Epidermal melanocyte (primary cell): ENCODE results near the gene SLF2.

Experiments
- DNase-seq: peaks from one replicate; pipeline ENCODE4 v3.0.0; 2011; ENCODE audit warnings: low spot score; ENCODE audit not compliant: insufficient read length

Gene SLF2, protein sequence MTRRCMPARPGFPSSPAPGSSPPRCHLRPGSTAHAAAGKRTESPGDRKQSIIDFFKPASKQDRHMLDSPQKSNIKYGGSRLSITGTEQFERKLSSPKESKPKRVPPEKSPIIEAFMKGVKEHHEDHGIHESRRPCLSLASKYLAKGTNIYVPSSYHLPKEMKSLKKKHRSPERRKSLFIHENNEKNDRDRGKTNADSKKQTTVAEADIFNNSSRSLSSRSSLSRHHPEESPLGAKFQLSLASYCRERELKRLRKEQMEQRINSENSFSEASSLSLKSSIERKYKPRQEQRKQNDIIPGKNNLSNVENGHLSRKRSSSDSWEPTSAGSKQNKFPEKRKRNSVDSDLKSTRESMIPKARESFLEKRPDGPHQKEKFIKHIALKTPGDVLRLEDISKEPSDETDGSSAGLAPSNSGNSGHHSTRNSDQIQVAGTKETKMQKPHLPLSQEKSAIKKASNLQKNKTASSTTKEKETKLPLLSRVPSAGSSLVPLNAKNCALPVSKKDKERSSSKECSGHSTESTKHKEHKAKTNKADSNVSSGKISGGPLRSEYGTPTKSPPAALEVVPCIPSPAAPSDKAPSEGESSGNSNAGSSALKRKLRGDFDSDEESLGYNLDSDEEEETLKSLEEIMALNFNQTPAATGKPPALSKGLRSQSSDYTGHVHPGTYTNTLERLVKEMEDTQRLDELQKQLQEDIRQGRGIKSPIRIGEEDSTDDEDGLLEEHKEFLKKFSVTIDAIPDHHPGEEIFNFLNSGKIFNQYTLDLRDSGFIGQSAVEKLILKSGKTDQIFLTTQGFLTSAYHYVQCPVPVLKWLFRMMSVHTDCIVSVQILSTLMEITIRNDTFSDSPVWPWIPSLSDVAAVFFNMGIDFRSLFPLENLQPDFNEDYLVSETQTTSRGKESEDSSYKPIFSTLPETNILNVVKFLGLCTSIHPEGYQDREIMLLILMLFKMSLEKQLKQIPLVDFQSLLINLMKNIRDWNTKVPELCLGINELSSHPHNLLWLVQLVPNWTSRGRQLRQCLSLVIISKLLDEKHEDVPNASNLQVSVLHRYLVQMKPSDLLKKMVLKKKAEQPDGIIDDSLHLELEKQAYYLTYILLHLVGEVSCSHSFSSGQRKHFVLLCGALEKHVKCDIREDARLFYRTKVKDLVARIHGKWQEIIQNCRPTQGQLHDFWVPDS

DNA sequence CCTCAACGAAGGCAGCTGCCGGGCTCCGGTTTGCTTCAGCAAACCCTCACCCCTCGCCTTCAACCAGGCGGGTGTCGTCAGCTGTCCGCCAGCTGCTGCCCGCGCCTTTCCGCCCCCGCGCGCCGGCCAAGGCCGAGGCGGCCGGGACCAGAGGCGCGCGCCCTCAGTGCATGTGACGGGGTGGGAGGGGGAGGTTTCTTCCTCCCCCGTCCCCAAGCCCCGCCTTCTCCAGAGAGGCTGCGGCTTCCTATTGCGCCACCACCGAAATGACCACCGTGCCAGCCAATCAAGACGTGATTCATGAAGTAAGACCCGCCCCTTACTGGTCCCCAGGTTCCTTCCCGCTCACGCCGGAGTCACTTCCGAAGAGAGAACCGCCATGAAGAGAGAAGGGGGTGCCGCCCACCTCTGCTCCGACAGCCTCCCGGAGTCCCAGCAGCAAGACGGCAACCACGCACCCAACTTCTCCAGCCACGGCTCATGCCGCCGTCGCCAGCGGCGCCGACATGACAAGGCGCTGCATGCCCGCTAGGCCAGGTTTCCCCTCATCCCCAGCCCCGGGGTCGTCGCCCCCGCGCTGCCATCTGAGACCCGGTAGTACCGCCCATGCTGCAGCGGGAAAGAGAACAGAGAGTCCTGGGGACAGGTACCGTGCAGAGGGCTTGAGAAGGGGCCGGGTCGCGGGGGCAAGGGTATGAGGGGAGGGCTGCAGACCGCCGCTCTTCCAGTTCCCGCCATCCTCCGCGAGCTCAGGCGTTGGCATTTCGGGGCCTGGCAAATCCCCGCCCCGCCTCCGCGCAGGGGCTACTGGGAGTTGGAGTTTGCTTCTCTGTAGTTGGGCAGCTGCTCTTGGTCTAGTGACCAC lies at the start of gene SLF2:
SLF2 (plus strand) TSS at position 359 of the 865 bp plus-strand sequence; CDS start at position 507, 148 bp downstream.
- DNase-seq, result peak; percentile 94

DNA sequence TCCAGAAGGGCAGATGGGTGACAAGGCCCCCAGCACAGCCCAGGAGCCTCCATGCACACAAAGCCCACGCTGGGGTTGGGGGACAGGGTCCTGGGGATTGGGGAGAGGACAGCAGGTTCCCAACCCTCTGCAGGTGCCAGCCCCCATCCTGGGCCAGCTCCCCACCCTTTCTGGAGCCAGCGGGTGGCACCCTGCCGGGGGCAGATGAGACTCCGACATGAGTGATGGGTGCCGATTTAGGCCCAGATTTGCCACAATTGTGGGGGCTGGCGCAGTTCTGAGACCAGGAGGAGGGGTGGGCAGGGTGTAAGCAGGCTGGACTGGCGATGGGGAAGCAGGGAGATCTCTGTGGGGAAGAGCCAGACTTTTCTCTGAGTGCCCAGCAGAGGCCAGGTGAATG lies 49.3 kb upstream of the SLF2 start:
- DNase-seq, result no peak

DNA sequence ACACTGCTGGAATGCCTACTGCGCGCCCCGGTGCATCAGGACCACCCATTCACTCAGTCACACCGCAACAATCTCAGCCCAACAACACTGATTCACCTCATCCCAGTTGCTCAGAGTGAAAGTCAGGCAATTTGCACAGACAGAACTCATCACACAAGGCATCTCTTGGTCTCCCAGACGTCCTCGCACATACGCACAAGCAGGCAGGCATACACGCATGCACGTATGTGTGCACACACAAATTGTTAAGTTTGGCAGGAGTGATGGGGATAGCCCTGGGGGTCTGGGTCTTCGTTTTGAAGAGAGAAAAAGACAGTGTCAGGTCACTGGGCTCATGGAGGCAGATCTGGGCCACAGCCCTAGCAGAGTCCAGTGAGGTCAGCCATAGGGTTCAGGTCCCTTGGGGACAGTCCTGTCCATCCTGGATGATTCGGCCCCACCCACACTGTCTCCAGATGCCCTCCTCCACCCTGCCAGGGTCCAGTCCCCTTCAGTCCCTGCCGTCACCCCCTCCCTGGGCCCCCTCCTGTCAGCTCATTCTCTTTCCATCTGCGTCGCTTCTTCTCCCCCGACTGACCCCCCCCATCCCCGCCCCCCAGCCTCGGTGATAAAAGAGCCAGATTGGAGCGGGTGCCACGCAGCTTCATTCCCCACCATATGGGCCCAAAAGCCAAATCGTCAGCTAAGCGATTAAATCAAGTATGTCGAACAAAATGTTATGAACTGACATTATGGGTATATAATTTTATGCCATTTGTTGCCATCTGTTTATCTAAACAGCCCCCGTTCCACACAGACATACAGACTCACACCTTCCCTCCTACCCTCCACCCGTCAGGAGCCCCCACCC lies 48.5 kb upstream of the SLF2 start:
- DNase-seq, result no peak

DNA sequence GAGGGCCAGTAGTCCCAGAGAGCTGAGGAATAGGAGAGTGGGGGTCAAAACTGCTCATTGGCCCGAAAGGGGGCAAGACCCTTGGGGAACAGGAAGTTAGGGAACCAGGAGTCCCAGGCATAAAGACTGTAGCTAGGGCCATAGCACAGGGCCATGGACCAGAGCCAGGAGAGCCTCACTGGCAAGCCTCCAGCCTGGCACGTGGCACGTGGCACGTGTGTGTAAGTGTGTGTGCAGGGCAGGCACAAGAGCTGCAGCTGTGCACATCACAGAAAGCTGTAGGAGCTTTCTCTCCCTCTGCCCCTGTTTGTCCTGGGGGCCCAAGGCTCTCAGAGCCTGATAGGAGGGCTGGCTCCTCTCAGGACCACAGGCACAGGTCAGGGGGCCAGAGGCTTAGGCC lies 47.8 kb upstream of the SLF2 start:
- DNase-seq, result no peak

DNA sequence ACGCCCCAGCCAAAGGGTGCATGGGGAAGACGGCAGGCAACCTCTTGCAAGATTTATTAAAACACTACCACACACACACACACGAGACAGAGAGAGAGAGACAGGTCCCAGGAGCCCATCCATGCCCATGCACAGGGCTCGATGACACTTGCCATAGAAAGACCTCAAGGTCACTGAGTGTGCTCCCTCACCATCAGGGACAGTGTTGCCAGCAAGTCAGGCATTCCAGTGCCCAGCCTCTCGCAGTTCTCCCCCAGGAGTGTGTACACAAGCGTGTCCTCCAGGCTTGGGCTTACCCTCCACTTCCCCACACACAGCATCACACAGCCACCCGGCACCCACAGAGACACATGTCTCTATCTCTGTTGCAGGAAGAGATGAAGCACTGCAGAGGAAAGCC lies 46.8 kb upstream of the SLF2 start:
- DNase-seq, result no peak

DNA sequence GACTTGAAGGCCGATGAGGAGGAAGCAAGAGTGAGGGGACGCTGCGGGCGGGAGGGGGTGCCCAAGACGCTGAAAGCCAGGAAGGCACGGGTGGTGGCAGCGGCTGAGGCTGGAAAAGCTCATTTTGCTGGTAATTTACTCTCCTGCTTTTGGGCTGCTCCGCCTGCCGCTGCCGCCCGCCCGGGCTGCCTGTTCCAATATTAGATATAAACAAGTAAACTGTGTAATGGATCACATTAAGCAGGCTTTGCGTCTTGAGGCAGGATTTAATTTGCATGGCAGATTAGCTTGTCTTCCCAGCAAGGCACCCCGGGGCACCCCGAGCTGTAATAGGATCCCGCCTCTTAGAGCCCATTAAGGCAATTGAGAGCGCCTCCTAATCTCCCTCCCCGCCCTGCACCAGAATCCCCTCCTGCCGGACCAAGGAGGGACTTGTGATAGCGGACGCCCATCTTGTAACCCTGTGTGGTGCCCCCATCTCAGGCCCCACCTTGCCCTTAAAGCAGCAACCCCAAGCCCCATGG lies 46.1 kb upstream of the SLF2 start:
- DNase-seq, result no peak

DNA sequence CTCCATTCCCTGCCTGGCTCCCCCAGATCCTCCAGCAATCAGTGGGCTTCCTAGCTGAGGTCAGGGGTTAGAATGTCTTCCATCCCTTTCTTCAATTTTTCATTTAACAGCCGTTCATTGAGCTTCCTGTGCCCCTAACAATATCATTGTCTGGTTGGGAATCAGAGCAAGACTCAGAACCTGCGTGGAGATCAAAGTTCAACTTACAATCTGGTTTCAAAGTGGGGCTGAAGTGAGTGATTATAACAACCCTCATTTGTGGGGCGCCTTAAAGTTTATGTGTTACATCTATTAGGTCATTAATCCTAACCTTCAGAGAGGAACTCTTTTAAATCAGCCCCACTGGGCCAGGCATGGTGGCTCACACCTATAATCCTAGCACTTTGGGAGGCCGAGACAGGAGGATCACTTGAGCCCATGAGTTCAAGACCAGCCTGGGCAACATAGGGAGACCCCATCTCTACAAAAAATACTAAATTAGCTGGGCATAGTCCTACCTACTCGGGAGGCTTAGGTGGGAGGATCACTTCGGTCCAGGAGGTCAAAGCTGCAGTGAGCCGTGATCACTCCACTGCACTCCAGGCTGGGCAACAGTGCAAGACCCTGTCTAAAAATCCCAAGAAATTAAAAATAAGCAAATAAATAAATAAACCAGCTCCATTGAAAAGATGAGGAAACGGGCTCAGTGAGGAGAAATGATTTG lies 45.4 kb upstream of the SLF2 start:
- DNase-seq, result no peak

DNA sequence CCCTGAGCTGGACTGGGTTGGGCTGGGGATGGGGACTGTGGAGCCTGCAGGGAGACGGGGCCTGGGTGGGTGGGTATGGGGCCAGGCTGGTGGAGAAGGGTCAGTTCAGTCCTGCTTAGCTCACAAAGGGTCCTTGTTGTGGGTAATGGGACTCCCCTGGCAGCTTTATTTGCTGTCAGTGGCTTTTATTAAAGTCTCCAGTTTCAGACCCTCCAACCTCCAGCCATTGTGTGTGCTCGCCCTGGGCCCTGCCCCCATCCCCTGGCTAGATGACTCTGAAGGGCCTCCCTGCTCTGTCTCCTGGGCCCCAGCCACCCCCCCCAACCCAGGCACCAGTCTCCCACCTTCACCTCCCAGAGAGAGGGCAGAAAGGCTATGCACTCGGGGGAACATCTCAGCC lies 44.4 kb upstream of the SLF2 start:
- DNase-seq, result no peak

DNA sequence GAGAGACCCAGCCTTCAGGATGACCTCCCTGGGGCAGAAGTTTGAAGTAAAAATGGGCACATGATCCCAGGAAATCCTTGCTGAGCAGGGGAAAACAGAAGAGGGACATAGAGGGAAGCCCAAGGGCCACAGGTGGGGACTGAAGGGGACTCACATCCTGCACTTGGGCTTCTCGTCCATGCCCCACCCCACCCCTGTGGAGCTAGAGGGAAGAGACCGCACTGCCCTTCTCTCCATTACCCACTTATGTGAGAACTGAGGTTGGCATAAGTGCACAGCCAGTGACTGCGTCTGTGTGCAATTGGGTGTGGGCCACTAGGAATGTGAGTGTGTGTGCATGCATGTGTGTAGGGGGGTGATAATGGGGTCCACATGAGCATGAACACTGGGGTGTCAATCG lies 43.4 kb upstream of the SLF2 start:
- no peak for DNase-seq

DNA sequence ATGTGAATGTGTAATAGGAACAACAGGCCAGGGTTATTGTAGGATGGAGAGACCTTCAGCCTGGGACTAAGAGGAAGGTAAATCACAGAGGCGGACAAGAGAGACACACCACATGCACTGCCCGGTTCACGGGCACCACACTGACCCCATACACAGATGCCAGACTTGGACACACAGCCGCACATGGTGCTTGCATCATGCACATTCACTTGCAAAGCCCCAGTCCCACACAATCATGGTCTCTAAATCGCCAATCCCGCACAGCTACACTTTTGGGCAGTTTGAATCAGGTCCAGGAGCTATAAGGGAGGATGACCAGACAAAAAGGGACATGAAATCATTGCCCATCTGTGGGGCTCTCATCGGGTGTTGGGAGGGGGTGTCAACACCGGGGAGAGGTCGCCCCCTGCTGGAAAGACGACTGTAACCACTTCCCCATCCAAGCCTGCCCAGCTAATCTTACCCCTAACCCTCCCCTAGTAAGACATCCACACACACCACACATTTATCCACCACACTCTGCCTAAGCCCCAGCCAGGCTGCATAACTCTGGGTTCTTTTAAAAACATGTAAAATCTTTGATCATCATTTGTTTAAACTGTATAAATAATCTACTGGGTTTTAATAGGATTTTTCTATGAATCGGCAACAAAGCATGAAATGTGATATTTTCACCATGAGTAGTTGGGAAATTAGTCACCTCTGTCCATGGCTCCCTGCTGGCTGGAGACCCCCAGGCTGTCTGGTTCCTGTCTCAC lies 40.5 kb upstream of the SLF2 start:
- DNase-seq, result no peak

DNA sequence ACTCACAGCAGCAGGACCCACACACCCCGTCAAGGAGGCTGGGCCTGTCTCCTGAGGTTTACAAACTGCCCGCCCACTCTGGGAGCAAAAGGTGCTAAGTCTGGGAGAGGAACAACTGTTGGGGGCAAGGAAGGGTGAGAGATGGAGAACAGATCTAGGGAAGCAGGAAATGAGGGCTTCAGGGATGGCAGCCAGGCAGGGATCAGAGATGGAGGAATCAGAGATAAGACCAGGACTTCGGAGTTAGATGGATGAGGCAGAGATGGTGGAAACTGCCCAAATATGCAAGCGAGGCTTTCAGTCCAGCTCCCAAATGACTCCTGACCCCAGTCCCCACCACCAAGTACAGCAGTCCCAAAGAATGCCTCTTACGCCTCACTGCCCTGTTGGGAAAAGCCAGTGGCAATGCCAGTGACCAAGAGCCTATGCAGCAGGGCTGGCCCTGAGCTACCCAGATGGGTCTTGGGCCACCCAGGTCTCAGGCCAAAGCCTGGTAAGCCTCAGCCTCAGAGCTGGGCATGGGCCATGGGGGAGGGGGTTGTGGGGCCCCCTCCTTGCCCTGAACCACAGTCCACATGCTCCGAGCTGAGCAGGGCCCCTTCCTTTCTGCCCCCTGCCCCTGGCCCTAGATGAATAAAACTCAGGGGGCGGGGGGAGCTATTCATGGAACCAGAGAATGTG lies 39.5 kb upstream of the SLF2 start:
- no peak for DNase-seq

DNA sequence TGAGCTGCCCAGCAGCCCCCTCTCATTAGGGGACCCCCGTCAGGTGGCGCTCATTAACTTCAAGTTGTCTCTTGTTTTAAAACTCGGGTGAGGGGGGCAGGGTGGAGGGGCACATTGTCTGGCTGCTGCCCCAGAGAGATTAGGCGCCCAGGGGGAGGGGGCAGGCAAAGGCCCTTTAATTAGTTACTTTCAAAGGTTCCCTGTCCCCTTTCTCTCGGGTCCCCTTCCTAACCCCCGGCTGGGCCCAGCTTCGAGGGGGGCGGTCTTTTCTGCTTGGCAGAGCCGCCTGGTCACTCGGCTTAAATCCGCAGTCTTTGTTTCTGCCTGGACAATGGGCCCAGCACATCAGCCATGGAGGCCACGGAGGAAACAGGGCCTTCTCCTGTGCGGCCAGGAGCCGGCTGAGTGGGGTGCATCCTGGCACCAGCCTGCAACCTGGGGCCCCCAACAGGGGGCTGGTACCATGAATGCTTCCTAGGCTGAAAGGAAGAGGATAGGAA lies 38.9 kb upstream of the SLF2 start:
- no peak for DNase-seq

DNA sequence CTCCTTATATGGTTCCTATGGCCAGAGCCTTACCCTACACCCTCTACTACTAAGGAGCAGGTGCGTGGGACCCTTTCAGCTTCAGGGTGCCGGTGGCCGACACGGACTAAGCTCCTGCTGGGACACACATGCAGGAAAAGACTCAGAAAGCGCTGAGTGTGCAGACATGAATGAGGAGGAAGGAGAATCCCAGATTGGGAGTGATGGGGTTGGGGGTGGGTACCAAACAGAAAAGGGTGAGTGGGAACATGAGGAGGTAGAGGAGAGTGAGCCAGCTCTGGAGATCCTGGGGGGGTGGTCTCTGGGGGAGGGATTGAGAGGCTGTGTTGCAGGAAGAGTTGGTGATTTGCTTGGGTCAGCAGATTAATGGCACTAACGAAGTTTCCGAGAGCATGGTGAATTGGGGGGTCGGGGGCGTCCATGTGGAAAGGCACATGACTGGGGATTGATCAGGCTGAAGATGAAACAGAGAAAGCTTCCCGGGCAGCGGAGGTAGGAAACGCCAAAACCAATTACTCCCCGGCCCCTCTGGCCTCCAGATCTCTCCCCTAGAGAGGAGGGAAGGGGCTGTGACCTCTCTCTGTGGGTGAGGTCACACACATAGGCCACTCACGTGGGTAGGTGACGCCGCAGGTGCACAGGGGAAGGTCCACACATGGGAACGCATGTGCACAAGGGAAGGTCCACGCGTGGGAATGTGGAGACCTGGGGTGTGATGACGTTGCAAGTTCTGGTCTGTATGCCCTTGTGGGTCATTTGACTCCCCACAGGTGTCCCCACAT lies 37.9 kb upstream of the SLF2 start:
- DNase-seq, result no peak

DNA sequence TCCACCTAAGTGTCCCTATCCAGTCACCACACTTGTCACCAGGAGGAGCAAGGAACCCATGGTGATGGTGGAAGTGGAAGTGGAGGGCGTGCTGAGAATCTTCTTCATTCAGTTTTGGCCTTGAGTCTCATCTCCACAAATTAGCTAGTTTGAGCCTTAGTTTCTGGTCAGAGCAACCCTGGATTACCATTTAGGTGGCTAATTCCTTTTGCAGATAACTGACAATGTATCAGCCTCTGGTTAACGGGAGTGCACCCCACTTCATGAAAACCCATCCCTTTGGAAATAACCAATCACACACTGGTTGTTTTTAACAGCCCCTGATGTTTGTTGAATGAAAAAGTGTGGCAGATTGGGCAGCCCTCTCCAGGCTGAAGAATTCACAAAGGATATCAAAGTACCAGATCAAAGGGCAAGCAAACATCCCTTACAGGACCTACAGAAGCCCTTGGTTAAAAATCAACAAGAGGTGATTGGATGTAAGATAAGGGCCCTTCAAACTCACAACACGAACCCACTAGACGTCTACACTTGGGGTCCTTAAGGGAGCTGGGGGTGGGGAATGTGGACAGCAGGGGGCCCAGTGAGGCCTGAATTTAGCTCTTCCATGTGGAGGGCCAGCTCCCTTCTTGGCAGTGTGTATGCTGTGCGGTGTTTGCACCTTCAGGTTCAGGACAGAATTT lies 37.1 kb upstream of the SLF2 start:
- no peak for DNase-seq

DNA sequence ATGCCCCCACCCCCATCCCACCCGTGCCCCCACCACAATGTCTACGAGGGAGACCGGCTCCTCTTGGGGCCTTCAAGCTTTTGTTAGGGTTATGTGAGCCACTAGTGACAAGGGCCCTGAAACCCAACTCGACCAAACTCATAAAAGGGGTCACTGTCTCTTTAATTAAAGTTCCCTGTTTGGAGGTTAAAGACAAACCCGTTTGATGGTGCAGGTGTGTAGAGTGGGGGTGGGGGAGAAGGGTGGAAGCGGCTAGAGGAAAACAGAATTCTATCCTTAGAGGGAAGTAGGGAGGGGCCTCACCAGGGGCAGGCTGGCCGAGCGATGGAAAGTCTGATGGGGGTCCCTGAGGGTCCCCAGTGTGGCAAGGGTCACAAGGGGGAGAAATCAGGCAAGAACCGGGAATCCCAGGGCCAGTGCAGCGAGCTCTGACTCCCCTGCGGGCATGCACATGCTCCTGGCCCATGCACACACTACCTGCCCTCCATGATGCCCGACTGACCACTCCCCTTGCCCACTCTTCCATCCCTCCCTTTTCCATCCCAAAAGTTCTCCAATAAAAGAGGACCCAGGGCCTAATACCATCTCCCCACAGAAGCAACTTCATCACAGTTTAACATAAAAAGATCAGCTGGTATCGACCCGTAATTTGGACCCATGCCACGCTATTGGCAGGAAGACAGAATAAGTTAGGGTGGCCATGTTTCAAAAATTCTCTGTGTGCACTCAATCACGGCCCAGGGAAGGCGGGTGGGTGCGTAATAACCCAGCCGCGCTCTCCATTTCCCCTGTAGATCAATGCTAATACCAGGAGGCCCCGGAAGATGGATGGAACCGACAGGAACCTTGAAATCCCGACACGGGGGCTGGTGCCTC lies 35.9 kb upstream of the SLF2 start:
- no peak for DNase-seq
